GM12873 (cell line): Measurements from ENCODE around the gene PSMB11.

Experiments used
- TF ChIP-seq, protein P1 (sequence below): IDR thresholded peaks from 2 replicates; pipeline ENCODE4 v1.5.1; 2012; ENCODE audit warnings: low read depth, mild to moderate bottlenecking, moderate library complexity, low read length, control low read depth; ENCODE audit not compliant: insufficient read depth; ENCODE audit errors: missing control alignments

Gene PSMB11

GRCh38 chr14:23071921-23072539 lies 30.0 kb downstream of the PSMB11 start:
- TF ChIP-seq, protein P1, sequence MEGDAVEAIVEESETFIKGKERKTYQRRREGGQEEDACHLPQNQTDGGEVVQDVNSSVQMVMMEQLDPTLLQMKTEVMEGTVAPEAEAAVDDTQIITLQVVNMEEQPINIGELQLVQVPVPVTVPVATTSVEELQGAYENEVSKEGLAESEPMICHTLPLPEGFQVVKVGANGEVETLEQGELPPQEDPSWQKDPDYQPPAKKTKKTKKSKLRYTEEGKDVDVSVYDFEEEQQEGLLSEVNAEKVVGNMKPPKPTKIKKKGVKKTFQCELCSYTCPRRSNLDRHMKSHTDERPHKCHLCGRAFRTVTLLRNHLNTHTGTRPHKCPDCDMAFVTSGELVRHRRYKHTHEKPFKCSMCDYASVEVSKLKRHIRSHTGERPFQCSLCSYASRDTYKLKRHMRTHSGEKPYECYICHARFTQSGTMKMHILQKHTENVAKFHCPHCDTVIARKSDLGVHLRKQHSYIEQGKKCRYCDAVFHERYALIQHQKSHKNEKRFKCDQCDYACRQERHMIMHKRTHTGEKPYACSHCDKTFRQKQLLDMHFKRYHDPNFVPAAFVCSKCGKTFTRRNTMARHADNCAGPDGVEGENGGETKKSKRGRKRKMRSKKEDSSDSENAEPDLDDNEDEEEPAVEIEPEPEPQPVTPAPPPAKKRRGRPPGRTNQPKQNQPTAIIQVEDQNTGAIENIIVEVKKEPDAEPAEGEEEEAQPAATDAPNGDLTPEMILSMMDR = no peak

DNA sequence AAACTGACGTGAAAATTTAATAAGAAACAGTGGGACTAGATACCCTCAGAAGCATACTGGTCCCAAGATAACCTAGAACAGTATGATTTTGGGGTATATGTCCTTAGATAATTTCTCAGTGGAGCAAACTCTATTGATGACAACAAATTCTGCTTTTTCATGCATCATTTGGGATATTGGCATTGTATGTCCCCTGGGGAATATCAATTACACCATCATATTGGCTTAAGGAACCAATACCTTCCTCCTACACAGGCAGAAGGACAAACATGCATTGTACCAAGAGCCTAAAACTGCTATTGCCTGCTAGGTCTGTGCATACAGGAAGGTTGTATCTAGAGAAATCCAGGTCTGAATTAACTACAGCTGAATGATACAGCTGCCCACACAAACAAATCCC lies 32.9 kb downstream of the PSMB11 start:
- TF ChIP-seq, protein P1 = no peak

DNA sequence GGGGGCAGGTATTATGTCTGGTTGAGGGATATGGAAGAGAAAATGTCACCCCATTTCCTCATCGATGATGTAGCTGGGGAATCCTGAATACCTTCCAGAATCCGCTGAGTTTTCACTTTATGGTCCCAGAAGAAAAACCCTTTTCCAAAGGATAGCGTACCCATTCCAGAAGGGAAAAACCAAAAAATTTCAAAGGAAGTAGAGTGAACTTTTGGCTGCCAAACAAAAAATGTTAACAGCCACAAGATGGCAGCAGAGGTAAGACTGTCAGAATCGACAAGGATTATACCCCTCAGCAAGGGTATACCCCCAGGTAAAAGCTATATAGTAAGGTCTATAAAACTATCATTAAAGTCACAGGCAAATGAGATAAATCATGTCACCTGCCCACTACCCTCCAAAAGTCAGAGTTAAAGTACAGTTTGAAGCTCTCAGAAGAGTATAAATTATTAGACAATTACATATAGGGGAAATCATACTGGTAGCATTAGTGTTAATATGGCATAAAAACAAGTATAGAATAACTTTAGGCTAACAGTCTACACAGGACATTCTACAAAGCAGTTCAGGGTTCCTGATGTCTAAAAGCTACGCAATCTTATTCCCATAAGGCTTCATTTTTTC lies 34.9 kb downstream of the PSMB11 start:
- TF ChIP-seq, protein P1 = peak; percentile 58

DNA sequence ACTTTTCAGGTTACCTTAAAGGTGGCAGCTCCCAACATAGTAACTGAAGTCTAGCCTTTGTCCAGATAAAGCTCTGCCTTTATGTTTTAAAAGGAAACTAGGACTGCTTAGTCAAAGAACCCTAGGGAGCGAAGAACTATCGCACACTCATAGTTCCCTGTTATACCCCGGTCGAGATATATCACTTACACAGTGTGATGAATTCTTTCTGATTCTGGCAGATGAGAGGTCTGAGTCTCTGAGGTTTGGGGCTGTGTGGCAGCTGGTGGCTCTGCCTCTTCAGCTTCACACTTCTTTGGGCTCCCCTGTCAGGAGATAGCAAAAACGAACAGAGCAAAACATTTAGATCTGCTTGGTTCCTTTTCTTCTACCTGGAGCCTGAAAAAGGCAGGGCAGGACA lies 36.0 kb downstream of the PSMB11 start:
- TF ChIP-seq, protein P1 = no peak

DNA sequence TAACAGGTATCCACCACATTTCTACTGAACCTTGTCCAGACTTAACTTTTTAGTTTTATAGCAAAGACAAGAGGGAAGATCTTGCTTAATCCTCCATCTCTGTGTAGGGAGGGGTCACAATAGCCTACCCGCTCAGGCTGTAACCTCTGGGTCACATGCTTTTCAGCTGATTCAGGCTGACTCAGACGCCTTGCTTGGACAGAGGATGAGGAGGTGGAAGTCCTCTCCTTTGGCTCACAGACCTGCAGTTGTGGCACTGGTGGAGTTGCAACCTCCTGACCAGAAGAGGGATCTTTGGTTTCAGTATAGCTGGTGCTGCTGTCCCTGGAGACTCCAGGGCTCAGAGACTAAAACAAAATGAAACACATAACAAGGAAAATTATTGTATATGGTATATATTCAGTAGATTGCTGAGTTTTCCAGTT lies 36.7 kb downstream of the PSMB11 start:
- TF ChIP-seq, protein P1 = no peak

- TF ChIP-seq, protein P1 = no peak
Observed at GRCh38 chr14:23079716-23080115, 37.7 kb downstream of the PSMB11 start.

GRCh38 chr14:23080474-23080873 lies 38.5 kb downstream of the PSMB11 start:
- TF ChIP-seq, protein P1 = no peak
